ENCODE results near the gene LY6G6C. TPM values are rescaled to one million over a fixed set of nuclear protein-coding genes. Genes with fewer than 3 reads are reported as not detected.
A peak's percentile ranks its signal among the peaks of the same experiment; 100 is the strongest.

LY6G6C gene
- not detected for polyA plus RNA-seq (ENCODE audit: low read depth in 6 of 6)

DNA sequence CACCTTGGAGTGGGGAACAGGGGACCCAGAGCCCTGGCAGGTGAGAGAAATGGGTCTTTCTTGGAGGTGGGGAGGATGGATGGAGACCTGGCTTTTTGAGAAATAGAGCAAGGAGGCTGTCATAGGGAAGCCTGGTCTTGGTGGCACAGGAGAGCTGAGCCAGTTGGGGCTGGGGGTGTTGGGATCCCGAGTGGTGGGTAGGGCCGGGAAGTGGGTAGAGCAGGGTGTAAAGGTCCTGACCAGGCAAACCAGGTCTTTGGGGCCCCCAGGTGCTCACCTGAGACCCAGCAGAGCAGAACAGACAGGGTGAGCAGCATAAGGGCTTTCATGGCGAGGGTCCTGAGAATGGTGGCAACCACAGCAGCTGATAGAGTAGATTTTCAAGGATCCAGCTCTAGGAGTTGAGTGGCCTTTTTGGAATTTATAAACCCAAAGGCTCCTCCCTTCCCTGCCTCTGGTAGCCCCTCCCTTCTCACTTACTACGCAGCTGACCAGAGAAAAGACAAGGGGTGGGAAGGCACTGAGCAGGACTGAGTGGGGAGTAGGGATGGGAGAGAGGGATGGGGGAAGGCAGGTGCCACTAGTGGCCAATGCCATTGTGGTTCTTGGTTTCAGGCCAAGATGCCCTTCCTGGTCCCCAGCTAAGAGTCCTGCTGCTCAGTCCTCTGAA, at the start of gene LY6G6C:
Gene LY6G6C (minus strand): TSS at position 396 of the 670 bp plus-strand sequence. CDS start 67 bp downstream, at position 329.
- H3K4me1 Mint-ChIP-seq: peaks cover 20 to 38% (median 35%) of the 10 kb centered on the region in 3 donors
- H3K9me3 Mint-ChIP-seq: no peaks in the 10 kb centered on the region
- peaks cover 6 to 13% of the 10 kb centered on the region in 2 donors for H3K36me3 Mint-ChIP-seq
- ATAC-seq (ENCODE audit: low read depth in 2 of 2): no peak
- DNase-seq: no peak
- peak within 1 kb of the TSS in 3 of 6 donors; percentile 53 to 78 (median 67) for H3K27ac Mint-ChIP-seq
- H3K27me3 Mint-ChIP-seq: no peaks in the 10 kb centered on the region
- H3K4me3 Mint-ChIP-seq: no peak within 1 kb of the TSS

DNA sequence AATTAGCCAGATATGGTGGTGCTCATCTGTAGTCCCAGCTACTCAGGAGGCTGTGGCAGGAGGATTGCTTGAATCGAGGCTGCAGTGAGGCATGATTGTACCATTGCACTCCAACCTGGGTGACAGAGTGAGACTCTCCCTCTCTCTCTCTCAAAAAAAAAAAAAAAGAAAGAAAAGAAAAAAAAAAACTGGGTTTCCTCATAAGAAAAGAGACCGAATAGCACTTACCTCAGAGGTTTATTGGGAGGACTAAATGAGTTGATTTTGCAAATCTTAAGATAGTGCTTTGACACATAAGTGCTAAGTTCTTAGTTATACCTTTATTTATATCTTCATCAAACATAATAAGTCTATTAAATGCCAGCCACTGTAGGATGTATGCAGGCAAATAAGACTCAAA, 49.3 kb upstream of the LY6G6C start:
- Mint-ChIP-seq H3K9me3 (no peaks in the 10 kb centered on the region), H3K4me3 (no peak overlapping the region), H3K27me3 (no peaks in the 10 kb centered on the region), H3K27ac (no peak overlapping the region), H3K4me1 (peaks cover 8 to 15% (median 10%) of the 10 kb centered on the region in 3 donors), H3K36me3 (no peaks in the 10 kb centered on the region)
- ATAC-seq (ENCODE audit: low read depth in 2 of 2) (no peak), DNase-seq (no peak)

DNA sequence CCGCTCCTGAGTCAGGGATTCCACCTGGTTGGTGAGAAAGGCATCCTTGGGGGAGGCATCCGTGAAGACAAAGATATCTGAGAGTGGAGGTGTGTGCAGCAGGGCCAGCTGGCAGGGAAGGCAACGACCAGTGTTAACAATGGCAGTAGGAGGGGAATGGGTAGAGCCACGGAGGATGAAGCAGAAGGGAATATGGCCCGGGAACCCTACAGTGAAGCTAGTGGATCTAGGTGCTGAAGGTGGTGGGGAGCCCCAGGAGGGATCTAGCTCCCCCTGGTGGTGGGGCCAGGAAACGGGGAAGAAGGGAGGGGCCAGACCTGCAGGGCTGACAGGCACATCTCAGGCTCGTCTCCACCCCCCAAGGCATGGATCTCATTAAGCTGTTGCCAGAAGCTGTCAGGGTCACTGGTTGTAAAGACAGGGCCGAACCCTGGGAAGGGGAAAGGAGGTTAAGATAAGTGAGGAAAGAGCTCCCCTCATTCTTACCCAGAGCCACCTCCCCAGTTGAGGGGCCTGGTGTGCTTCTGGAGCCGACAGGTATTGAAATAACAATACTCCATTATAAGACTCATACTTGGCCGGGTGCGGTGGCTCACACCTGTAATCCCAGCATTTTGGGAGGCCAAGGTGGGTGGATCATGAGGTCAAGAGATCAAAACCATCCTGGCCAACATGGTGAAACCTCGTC, 48.3 kb upstream of the LY6G6C start:
- ATAC-seq (ENCODE audit: low read depth in 2 of 2) (peak; percentile 96 to 99), DNase-seq (peak; percentile 81)
- H3K36me3 Mint-ChIP-seq: no peaks in the 10 kb centered on the region
- no peaks in the 10 kb centered on the region for H3K27me3 Mint-ChIP-seq
- peaks cover 6 to 12% (median 8%) of the 10 kb centered on the region in 3 donors for H3K4me1 Mint-ChIP-seq
- peak overlapping the region in 1 of 8 donors; percentile 54 for H3K4me3 Mint-ChIP-seq
- H3K27ac Mint-ChIP-seq: peak overlapping the region in 2 of 6 donors; percentile 1 to 27
- no peaks in the 10 kb centered on the region for H3K9me3 Mint-ChIP-seq

DNA sequence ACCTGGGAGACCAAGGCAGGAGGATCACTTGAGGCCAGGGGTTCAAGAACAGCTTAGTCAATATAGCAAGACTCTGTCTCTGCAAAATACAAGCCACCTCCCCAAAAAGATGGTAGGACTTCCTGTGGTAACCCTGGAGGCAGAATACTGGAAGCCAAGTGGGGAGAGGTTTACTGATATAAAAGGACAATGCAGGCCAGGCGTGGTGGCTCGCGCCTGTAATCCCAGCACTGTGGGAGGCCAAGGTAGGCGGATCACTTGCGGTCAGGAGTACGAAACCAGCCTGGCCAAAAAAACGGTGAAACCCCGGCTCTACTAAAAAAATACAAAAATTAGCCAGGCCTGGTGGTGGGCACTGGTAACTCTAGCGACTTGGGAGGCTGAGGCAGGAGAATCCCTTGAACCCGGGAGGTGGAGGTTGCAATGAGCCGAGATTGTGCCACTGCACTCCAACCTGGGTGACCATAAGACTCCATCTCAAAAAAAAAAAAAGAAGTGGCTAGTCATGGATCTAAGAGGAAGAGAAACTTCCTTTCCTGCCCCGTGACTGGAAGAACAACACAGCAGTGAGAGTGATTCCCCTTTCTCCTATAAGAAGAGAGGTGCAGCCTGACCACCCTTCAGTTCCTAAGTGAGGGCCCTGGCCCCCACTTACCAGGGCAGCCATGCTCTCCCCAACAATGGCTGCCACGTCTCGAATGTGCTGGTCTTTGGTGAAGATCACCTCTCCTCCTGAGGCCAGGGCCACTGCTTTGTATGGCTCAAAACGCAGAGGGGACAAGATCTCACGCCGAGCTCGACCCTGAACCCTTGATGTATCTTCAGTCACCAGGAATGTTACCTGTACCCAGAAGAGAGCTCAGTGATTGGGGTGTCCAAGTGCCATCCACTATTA, 47.1 kb upstream of the LY6G6C start:
- no peak overlapping the region for H3K4me3 Mint-ChIP-seq
- H3K9me3 Mint-ChIP-seq: no peaks in the 10 kb centered on the region
- no peaks in the 10 kb centered on the region for H3K27me3 Mint-ChIP-seq
- H3K4me1 Mint-ChIP-seq: peaks cover 6 to 12% (median 8%) of the 10 kb centered on the region in 3 donors
- no peak for DNase-seq
- H3K36me3 Mint-ChIP-seq: no peaks in the 10 kb centered on the region
- peak overlapping the region in 1 of 6 donors; percentile 37 for H3K27ac Mint-ChIP-seq
- no peak for ATAC-seq (ENCODE audit: low read depth in 2 of 2)

GRCh38 chr6:31767096-31767645, 45.6 kb upstream of the LY6G6C start:
- Mint-ChIP-seq H3K9me3 (no peaks in the 10 kb centered on the region), H3K27ac (peak overlapping the region in 1 of 6 donors; percentile 14), H3K36me3 (no peaks in the 10 kb centered on the region), H3K4me3 (no peak overlapping the region), H3K27me3 (no peaks in the 10 kb centered on the region), H3K4me1 (peaks cover 6 to 8% (median 8%) of the 10 kb centered on the region in 3 donors)
- no peak for DNase-seq
- no peak for ATAC-seq (ENCODE audit: low read depth in 2 of 2)

- no peaks in the 10 kb centered on the region for H3K9me3 Mint-ChIP-seq
- DNase-seq (no peak), ATAC-seq (ENCODE audit: low read depth in 2 of 2) (no peak)
- no peaks in the 10 kb centered on the region for H3K27me3 Mint-ChIP-seq
- H3K4me3 Mint-ChIP-seq: no peak overlapping the region
- H3K27ac Mint-ChIP-seq: no peak overlapping the region
- peaks cover 0 to 2% of the 10 kb centered on the region in 2 donors for H3K36me3 Mint-ChIP-seq
- peaks cover 8% of the 10 kb centered on the region in 3 donors for H3K4me1 Mint-ChIP-seq
Observed at GRCh38 chr6:31765910-31766794, 44.6 kb upstream of the LY6G6C start.

- no peak overlapping the region for H3K4me3 Mint-ChIP-seq
Observed at GRCh38 chr6:31765559-31765909, 44.0 kb upstream of the LY6G6C start.

GRCh38 chr6:31764198-31764597, 42.7 kb upstream of the LY6G6C start:
- Mint-ChIP-seq H3K9me3 (no peaks in the 10 kb centered on the region), H3K4me3 (no peak overlapping the region), H3K27ac (peak overlapping the region in 2 of 6 donors; percentile 35 to 37), H3K27me3 (no peaks in the 10 kb centered on the region), H3K4me1 (peaks cover 0 to 6% (median under 1%) of the 10 kb centered on the region in 3 donors), H3K36me3 (peaks cover 0 to 16% of the 10 kb centered on the region in 2 donors)
- ATAC-seq (ENCODE audit: low read depth in 2 of 2) (no peak), DNase-seq (no peak)

More at GRCh38 chr6:31765559-31765909, 44.0 kb upstream of the LY6G6C start:
- ATAC-seq (ENCODE audit: low read depth in 2 of 2) (no peak), DNase-seq (no peak)
- H3K4me1 Mint-ChIP-seq: peaks cover 8 to 13% (median 8%) of the 10 kb centered on the region in 3 donors
- no peaks in the 10 kb centered on the region for H3K9me3 Mint-ChIP-seq
- H3K36me3 Mint-ChIP-seq: peaks cover 0 to 8% of the 10 kb centered on the region in 2 donors
- no peaks in the 10 kb centered on the region for H3K27me3 Mint-ChIP-seq
- H3K27ac Mint-ChIP-seq: no peak overlapping the region

DNA sequence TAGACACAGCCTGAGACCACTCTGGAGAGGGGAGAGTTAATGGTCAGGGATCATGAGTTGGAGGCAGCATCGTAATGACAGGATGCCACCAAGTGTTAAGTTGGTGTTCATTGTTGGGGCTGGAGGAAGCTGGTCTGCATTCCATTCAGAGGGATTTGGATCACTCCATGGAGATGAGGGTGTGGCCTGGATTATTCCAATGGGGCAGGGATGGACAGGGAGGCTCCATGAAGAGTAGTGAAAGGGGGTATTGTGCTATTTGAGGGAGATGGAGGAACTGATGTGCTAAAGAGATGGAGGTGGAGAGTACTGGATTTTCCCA, 42.0 kb upstream of the LY6G6C start:
- Mint-ChIP-seq H3K27me3 (no peaks in the 10 kb centered on the region), H3K36me3 (peaks cover 0 to 16% of the 10 kb centered on the region in 2 donors), H3K4me1 (peaks cover 0 to 6% (median 0%) of the 10 kb centered on the region in 3 donors), H3K9me3 (no peaks in the 10 kb centered on the region), H3K27ac (peak overlapping the region in 1 of 6 donors; percentile 0), H3K4me3 (peak overlapping the region in 1 of 8 donors; percentile 76)
- ATAC-seq (ENCODE audit: low read depth in 2 of 2) (no peak), DNase-seq (no peak)

DNA sequence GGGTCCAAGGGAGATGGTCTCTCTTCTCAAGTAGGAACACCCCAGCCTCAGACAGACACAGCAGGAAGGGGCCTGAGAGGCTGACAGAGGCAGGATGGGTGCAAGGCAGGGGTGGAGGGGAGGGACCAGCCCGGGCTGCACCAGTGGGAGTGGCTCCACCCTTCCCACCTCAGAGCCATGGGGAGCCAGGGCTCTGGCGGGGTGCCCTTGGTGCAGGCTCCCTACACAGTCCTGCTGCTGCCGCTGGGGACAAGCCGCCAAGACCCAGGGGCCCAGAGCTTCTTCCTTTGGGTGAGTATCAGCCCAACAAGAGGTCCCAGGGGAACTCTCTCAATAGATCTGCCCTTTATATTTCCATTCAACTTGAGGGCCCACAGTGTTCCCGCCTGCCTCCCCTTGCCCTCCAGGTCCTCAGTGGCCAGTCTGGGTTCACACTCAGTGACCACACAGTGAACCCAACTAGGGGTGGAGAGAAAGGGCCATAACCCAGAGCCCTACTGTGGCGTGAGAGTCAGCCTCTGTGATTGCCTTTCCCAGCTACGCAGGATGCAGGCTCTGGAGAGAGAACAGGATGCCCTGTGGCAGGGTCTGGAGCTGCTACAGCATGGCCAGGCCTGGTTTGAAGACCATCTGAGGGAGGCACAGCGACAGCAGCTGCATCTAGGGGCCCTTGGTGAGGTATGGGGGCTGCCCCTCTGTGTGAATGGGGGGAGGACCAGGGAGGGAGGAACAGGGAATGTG, 41.5 kb upstream of the LY6G6C start:
- H3K9me3 Mint-ChIP-seq: no peaks in the 10 kb centered on the region
- DNase-seq: no peak
- H3K4me3 Mint-ChIP-seq: peak overlapping the region in 1 of 8 donors; percentile 76
- peaks cover 0 to 9% (median 0%) of the 10 kb centered on the region in 3 donors for H3K4me1 Mint-ChIP-seq
- no peak for ATAC-seq (ENCODE audit: low read depth in 2 of 2)
- peaks cover 0 to 20% of the 10 kb centered on the region in 2 donors for H3K36me3 Mint-ChIP-seq
- peak overlapping the region in 1 of 6 donors; percentile 42 for H3K27ac Mint-ChIP-seq
- H3K27me3 Mint-ChIP-seq: no peaks in the 10 kb centered on the region

- Mint-ChIP-seq H3K27ac (peak within 1 kb of the TSS in 1 of 6 donors; percentile 42), H3K27me3 (no peaks in the 10 kb centered on the region), H3K4me3 (peak within 1 kb of the TSS in 1 of 8 donors; percentile 76), H3K4me1 (peaks cover 0 to 10% (median 0%) of the 10 kb centered on the region in 3 donors), H3K36me3 (peaks cover 0 to 23% of the 10 kb centered on the region in 2 donors), H3K9me3 (no peaks in the 10 kb centered on the region)
- ATAC-seq (ENCODE audit: low read depth in 2 of 2) (no peak), DNase-seq (no peak)
Observed at GRCh38 chr6:31762356-31762755, 40.8 kb upstream of the LY6G6C start, which contains the start of gene SAPCD1. Gene SAPCD1 (plus strand): TSS chr6:31762656. CDS start chr6:31763055, 399 bp downstream.

DNA sequence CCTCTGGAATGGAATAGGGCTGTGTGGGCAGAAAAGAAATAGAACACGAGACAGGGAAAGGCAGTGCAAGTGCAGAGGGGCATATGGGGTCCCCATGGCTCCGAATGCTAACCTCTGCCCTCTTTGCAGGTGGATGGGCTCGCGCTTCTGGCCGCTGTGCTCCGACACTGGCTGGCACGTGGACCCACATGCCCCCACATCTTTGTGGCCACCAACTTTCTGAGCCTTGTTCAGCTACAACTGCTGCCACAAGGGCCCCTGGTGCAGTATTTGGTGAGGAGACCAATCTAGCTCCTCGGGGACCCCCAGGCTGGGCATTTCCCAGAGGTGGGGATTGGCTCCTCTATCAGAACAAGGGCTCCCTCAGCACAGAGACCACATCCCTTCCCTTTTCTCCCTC, 39.8 kb upstream of the LY6G6C start:
- no peak for DNase-seq
- no peak for ATAC-seq (ENCODE audit: low read depth in 2 of 2)
- Mint-ChIP-seq H3K36me3 (peaks cover 0 to 23% of the 10 kb centered on the region in 2 donors), H3K27me3 (no peaks in the 10 kb centered on the region), H3K4me1 (peaks cover 0 to 10% (median 0%) of the 10 kb centered on the region in 3 donors), H3K4me3 (no peak overlapping the region), H3K9me3 (no peaks in the 10 kb centered on the region), H3K27ac (peak overlapping the region in 1 of 6 donors; percentile 72)
